SH-SY5Y (cell line): ENCODE data around the gene DYRK1A.

ENCODE experiments used
- GATA2 ChIP-seq: IDR thresholded peaks from 2 replicates; pipeline ENCODE4 v1.6.1; 2011; ENCODE audit warnings: mild to moderate bottlenecking, low read depth, low read length
- GATA3 ChIP-seq: IDR thresholded peaks from 2 replicates; pipeline ENCODE4 v1.6.1; 2011; ENCODE audit warnings: low read depth, mild to moderate bottlenecking, low read length, moderate library complexity

- no peak for TF ChIP-seq GATA3
- TF ChIP-seq GATA2: no peak
Measured at GRCh38 chr21:37337179-37337578, 29.4 kb upstream of the DYRK1A start.
